HepG2 (cell line): ENCODE measurements around the gene INSIG1. TPM values are rescaled to one million over a fixed set of nuclear protein-coding genes. Genes with fewer than 3 reads are reported as not detected.

Experiments
- ATAC-seq: fragments of 200-7000 bp; cut with Tn5 transposase; 3 replicates; pipeline ENCODE4 v1.9.1; 2020; ENCODE audit warnings: mild to moderate bottlenecking, moderate library complexity
- BruUV-seq: library from RNA; stranded (reverse); fragments of 400-500 nt; replicated peaks from 2 replicates; lab custom pipeline; 2021; lab: Mats Ljungman, UMichigan
- CTCF ChIA-PET: fragments of 300-600 bp; formaldehyde crosslinking; extraction: SDS; loops from one replicate; lab custom pipeline; 2021; ENCODE audit warnings: low total read pairs, inconsistent platforms, low intra/inter-chr PET ratio; lab: Yijun Ruan, JAX
- POLR2A ChIA-PET: fragments of 350-600 bp; sonication (Branson Sonifier 250); formaldehyde crosslinking; loops from one replicate; lab custom pipeline; 2020; ENCODE audit warnings: antibody characterized with exemption, inconsistent platforms; lab: Yijun Ruan, JAX
- DNase-seq: peaks from one replicate; pipeline ENCODE4 v3.0.0-alpha.2; 2015; ENCODE audit warnings: low spot score
- FAIRE-seq: peaks from 3 replicates; lab custom pipeline; 2011; peaks lifted over from hg19 to GRCh38; lab: Jason Lieb, UNC
- H2AFZ ChIP-seq: one replicate; pipeline ENCODE4 v1.6.1; 2011; ENCODE audit warnings: low read length, inconsistent platforms
- H3K27ac ChIP-seq: fragments of 300-600 bp; 3 replicates; pipeline ENCODE4 v1.8.0; 2011; ENCODE audit warnings: mixed run types, mild to moderate bottlenecking, mixed read lengths, low read length, inconsistent platforms; ENCODE audit not compliant: insufficient read depth; ENCODE audit errors: extremely low read length
- H3K27me3 ChIP-seq, 2 experiments: fragments of 200-600 bp in 1 of 2; 2 replicates in 1 of 2; 3 replicates in 1 of 2; pipeline versions ENCODE4 v1.6.0 to v1.8.0; 2011; ENCODE audit warnings: low read length in 2 of 2, mild to moderate bottlenecking in 2 of 2, moderate library complexity in 2 of 2, inconsistent platforms in 1 of 2; ENCODE audit not compliant: insufficient read depth in 2 of 2, control insufficient read depth in 1 of 2
- H3K36me3 ChIP-seq, 2 experiments: fragments of 200-600 bp in 1 of 2; replicated peaks in 1 of 2; 2 replicates in 1 of 2; 3 replicates in 1 of 2; pipeline versions ENCODE4 v1.5.1 to v1.8.0; 2011; ENCODE audit warnings: low read length in 2 of 2, inconsistent platforms in 1 of 2; ENCODE audit not compliant: insufficient read depth in 2 of 2, control insufficient read depth in 1 of 2
- H3K4me1 ChIP-seq: 2 replicates; pipeline ENCODE4 v1.5.1; 2012; ENCODE audit warnings: low read length, inconsistent platforms; ENCODE audit not compliant: insufficient read depth
- H3K4me2 ChIP-seq: 2 replicates; pipeline ENCODE4 v1.6.0; 2011; ENCODE audit warnings: low read depth, low read length, inconsistent platforms
- H3K4me3 ChIP-seq, 3 experiments: fragments of 200-600 bp in 1 of 3; sonication (generic), shearing (Covaris generic) in 1 of 3; replicated peaks in 1 of 3; 2 replicates each; pipeline ENCODE4 v1.5.1; 2011 to 2016; ENCODE audit warnings: low read length in 3 of 3, inconsistent platforms in 2 of 3, low read depth in 2 of 3, mild to moderate bottlenecking in 2 of 3, control low read depth in 1 of 3, mixed read lengths in 1 of 3; ENCODE audit not compliant: insufficient read depth in 1 of 3
- H3K79me2 ChIP-seq: one replicate; pipeline ENCODE4 v1.6.1; 2011; ENCODE audit warnings: low read length, inconsistent platforms; ENCODE audit not compliant: insufficient read depth
- H3K9ac ChIP-seq: 2 replicates; pipeline ENCODE4 v1.6.0; 2011; ENCODE audit warnings: mild to moderate bottlenecking, low read depth, low read length, inconsistent platforms; ENCODE audit not compliant: insufficient read depth
- H3K9me3 ChIP-seq: 2 replicates; pipeline ENCODE4 v1.5.1; 2012; ENCODE audit warnings: mild to moderate bottlenecking, low read length
- H4K20me1 ChIP-seq: 2 replicates; pipeline ENCODE4 v1.6.0; 2011; ENCODE audit warnings: inconsistent platforms, mild to moderate bottlenecking, low read length, moderate library complexity; ENCODE audit not compliant: insufficient read depth
- EEA1 ChIP-seq: sonication (generic); formaldehyde crosslinking; IDR thresholded peaks from 2 replicates; pipeline ENCODE4 v1.5.1; 2020; ENCODE audit warnings: mild to moderate bottlenecking, missing genetic modification reagents, borderline replicate concordance
- FOXC1 ChIP-seq: sonication (generic); formaldehyde crosslinking; IDR thresholded peaks from 2 replicates; pipeline ENCODE4 v1.8.0; 2022; ENCODE audit warnings: mild to moderate bottlenecking, missing genetic modification reagents, borderline replicate concordance
- HNRNPK ChIP-seq: fragments of 200-400 bp; formaldehyde crosslinking; IDR thresholded peaks from 2 replicates; pipeline ENCODE4 v1.6.1; 2018; ENCODE audit warnings: low read length, low read depth, moderate library complexity, mild to moderate bottlenecking; ENCODE audit not compliant: poor library complexity, severe bottlenecking
- HNRNPUL1 ChIP-seq: fragments of 200-400 bp; formaldehyde crosslinking; IDR thresholded peaks from 2 replicates; pipeline ENCODE4 v1.6.1; 2017; ENCODE audit warnings: low read depth, mild to moderate bottlenecking, low read length, moderate library complexity
- IRF1 ChIP-seq: sonication (generic); formaldehyde crosslinking; IDR thresholded peaks from 2 replicates; pipeline ENCODE4 v1.4.0; 2020; ENCODE audit warnings: low read depth, mild to moderate bottlenecking, missing genetic modification reagents
- JUNB ChIP-seq: sonication (generic); formaldehyde crosslinking; IDR thresholded peaks from 2 replicates; pipeline ENCODE4 v1.8.0; 2022; ENCODE audit warnings: missing genetic modification reagents, mild to moderate bottlenecking, borderline replicate concordance
- KLF6 ChIP-seq: IDR thresholded peaks from 2 replicates; pipeline ENCODE4 v1.8.0; 2016; ENCODE audit warnings: missing biosample characterization, missing genetic modification reagents
- LCORL ChIP-seq, 2 experiments: fragments of 450-650 bp in 1 of 2; sonication (generic) in 1 of 2; formaldehyde crosslinking in 1 of 2; IDR thresholded peaks; 2 replicates each; pipeline versions ENCODE4 v1.5.0 to v1.6.1; 2017 to 2020; ENCODE audit warnings: antibody characterized with exemption in 1 of 2, missing genetic modification reagents in 1 of 2
- SETDB1 ChIP-seq: sonication (generic); formaldehyde crosslinking; IDR thresholded peaks from 2 replicates; pipeline ENCODE4 v1.5.1; 2020; ENCODE audit warnings: missing genetic modification reagents, mild to moderate bottlenecking, borderline replicate concordance
- SP140L ChIP-seq: sonication (generic); formaldehyde crosslinking; IDR thresholded peaks from 2 replicates; pipeline ENCODE4 v1.4.0; 2020; ENCODE audit warnings: missing genetic modification reagents, borderline replicate concordance
- ZMAT3 ChIP-seq: sonication (generic); formaldehyde crosslinking; conservative IDR thresholded peaks from 2 replicates; pipeline ENCODE4 v1.7.0; 2021; ENCODE audit warnings: missing genetic modification reagents
- ZNF20 ChIP-seq: sonication (generic); formaldehyde crosslinking; IDR thresholded peaks from 2 replicates; pipeline ENCODE4 v1.4.0; 2020; ENCODE audit warnings: mild to moderate bottlenecking, moderate library complexity, missing genetic modification reagents
- ZNF451 ChIP-seq: sonication (generic); formaldehyde crosslinking; IDR thresholded peaks from 2 replicates; pipeline ENCODE4 v1.5.0; 2020; ENCODE audit warnings: mild to moderate bottlenecking, missing genetic modification reagents
- ZNF558 ChIP-seq: sonication (generic); formaldehyde crosslinking; IDR thresholded peaks from 2 replicates; pipeline ENCODE4 v1.9.0; 2022; ENCODE audit warnings: mild to moderate bottlenecking, missing genetic modification reagents, borderline replicate concordance
- ZNF891 ChIP-seq: sonication (generic); formaldehyde crosslinking; IDR thresholded peaks from 2 replicates; pipeline ENCODE4 v1.5.0; 2020; ENCODE audit warnings: mild to moderate bottlenecking, missing genetic modification reagents
- ZUFSP ChIP-seq: sonication (generic); formaldehyde crosslinking; IDR thresholded peaks from 2 replicates; pipeline ENCODE4 v1.9.0; 2021; ENCODE audit warnings: missing genetic modification reagents, mild to moderate bottlenecking, borderline replicate concordance
- WGBS: methylation state at CpG from one replicate; pipeline ENCODE4 v1.1.6; 2017; ENCODE audit warnings: low lambda C conversion rate; 5-methylcytosine and 5-hydroxymethylcytosine counted together
- in situ Hi-C: cut with HindIII; loops from 2 replicates; pipeline ENCODE4 v1.10.0; 2017; ENCODE audit warnings: low pct_unique_long_range_greater_than_20kb; ENCODE audit not compliant: extremely low pct_ligation_motif_present
- intact Hi-C: fragments of 100-400 bp; cut with micrococcal nuclease; formaldehyde crosslinking; loops from one replicate; pipeline ENCODE4 v1.10.0; 2022; ENCODE audit not compliant: unreplicated experiment
- polyA plus RNA-seq, 8 experiments: library from polyadenylated mRNA; depleted of rRNA in 3 of 8; stranded (reverse) in 7 of 8; unstranded in 1 of 8; fragments of >200 nt; fragmentation: Illumina TruSeq in 4 of 8; extraction: Trizol in 4 of 8; gene quantifications; 2 replicates each; pipeline versions ENCODE4 v1.2.1 to v1.2.3, GENCODE V29; 2011 to 2016; ENCODE audit warnings: low read depth in 4 of 8, missing spikeins in 1 of 8, mixed read lengths in 1 of 8; ENCODE audit not compliant: insufficient read depth in 1 of 8
- total RNA-seq, 5 experiments: library from RNA; depleted of rRNA; stranded (reverse); fragments of >200 nt; fragmentation: Illumina TruSeq; extraction: Trizol; gene quantifications; 2 replicates each; pipeline ENCODE4 v1.2.3, GENCODE V29; 2016; ENCODE audit warnings: low read depth in 1 of 5
- TF ChIP-seq, protein P1 (sequence below): sonication (generic); formaldehyde crosslinking; IDR thresholded peaks from 2 replicates; pipeline ENCODE4 v1.4.0; 2020; ENCODE audit warnings: missing genetic modification reagents, borderline replicate concordance

INSIG1 gene
- total and polyA plus RNA-seq, 2 of the 13 experiments (the other 11 are each of a cell fraction or from before 2014, with no cell fraction given), result 0.07 to 0.11 TPM

DNA sequence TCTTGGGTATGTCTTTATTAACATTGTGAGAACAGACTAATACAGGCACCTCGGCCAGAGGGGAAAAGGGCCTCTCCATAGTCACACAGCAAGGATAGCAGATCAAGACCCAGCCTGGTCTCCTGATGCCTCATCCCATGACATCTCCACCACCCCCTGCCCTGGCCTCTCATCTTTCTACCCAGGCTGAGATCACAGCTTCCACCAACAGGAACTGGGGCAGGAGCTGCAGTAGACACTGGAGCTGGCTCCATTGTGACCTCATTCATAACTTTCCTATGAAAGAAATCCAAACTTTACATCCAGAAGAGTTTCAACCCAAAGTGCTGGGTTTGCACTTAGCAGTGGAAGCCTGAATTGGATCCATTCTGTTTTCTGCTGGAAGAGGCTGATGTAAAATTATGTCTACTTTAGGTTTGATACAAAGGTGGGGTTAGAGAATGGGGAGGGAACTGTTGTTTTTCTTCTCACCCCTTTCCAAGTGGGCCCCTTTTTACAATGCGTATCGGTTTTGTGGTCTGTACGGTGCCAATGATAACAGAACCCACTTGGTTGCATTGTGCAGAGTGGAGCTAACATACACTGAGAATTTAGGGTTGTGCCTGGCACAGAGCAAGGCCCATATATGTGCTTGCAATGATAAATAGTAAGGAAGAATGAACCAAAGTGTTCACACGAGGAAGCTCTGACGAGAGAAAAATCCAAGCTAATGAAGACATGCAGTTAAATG lies 28.6 kb upstream of the INSIG1 start:
- Histone ChIP-seq H3K4me2 (no peak overlapping the region), H3K9me3 (no peaks in the 10 kb centered on the region), H2AFZ (no peak overlapping the region), H3K4me3 (no peak overlapping the region), H3K27me3 (peaks cover 0 to 32% of the 10 kb centered on the region in 2 experiments), H3K36me3 (no peaks in the 10 kb centered on the region), H4K20me1 (no peaks in the 10 kb centered on the region), H3K27ac (no peak overlapping the region), H3K9ac (no peak overlapping the region), H3K4me1 (0 out of 2 replicates have a peak, but pooled peaks cover 9% of the 10 kb centered on the region), H3K79me2 (no peaks in the 10 kb centered on the region)
- BruUV-seq, result no TSS peak
- ChIA-PET POLR2A (no interaction called here), CTCF (no interaction called here)
- DNase-seq (no peak), ATAC-seq (no peak), FAIRE-seq (no peak)
- intact Hi-C loops (no loop called here), in situ Hi-C loops (no loop called here)
- WGBS, result 63% methylated on average over 6 of the region's 6 CpGs
- TF ChIP-seq FOXC1 (CRISPR knock-in tag) (no peak), ZUFSP (CRISPR knock-in tag) (no peak), SP140L (CRISPR knock-in tag) (no peak), SETDB1 (CRISPR knock-in tag) (no peak), ZNF20 (CRISPR knock-in tag) (no peak), IRF1 (CRISPR knock-in tag) (no peak), ZMAT3 (CRISPR knock-in tag) (no peak), HNRNPUL1 (no peak), ZNF558 (CRISPR knock-in tag) (no peak), ZNF891 (CRISPR knock-in tag) (no peak), EEA1 (CRISPR knock-in tag) (no peak), JUNB (CRISPR knock-in tag) (no peak), LCORL (IDR thresholded peaks at IDR 0.05) (no peak), LCORL (CRISPR knock-in tag; IDR thresholded peaks at IDR 0.05) (no peak), HNRNPK (no peak), ZNF451 (CRISPR knock-in tag) (no peak), KLF6 (no peak)
- TF ChIP-seq, protein P1, sequence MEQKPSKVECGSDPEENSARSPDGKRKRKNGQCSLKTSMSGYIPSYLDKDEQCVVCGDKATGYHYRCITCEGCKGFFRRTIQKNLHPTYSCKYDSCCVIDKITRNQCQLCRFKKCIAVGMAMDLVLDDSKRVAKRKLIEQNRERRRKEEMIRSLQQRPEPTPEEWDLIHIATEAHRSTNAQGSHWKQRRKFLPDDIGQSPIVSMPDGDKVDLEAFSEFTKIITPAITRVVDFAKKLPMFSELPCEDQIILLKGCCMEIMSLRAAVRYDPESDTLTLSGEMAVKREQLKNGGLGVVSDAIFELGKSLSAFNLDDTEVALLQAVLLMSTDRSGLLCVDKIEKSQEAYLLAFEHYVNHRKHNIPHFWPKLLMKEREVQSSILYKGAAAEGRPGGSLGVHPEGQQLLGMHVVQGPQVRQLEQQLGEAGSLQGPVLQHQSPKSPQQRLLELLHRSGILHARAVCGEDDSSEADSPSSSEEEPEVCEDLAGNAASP (CRISPR knock-in tag), result no peak
